COLO829 (cell line): ENCODE data around the gene PRKAB1.

Source experiments
- DNase-seq: peaks from one replicate; pipeline ENCODE4 v3.0.0; 2012; ENCODE audit warnings: low spot score

Gene PRKAB1

DNA sequence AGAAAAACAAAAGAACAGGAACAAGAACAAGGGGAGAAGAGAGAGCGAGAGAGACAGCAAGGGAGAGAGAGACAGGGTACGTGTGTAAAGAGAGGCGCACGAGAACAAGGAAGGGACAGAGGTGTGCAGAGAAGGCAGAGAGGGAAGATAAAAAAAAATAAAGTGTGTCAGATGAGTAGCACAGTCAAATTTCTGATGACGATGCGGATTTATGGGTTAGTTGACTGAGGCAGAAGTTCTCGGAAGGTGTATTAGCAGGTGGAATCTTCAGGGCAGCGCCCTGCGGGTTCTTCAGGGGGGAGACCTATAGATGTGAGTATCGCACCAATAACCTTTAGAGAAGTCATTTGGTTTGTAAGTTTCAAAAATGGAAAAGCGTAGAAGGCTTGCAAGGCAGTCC lies 44.8 kb downstream of the PRKAB1 start:
- DNase-seq = no peak

DNA sequence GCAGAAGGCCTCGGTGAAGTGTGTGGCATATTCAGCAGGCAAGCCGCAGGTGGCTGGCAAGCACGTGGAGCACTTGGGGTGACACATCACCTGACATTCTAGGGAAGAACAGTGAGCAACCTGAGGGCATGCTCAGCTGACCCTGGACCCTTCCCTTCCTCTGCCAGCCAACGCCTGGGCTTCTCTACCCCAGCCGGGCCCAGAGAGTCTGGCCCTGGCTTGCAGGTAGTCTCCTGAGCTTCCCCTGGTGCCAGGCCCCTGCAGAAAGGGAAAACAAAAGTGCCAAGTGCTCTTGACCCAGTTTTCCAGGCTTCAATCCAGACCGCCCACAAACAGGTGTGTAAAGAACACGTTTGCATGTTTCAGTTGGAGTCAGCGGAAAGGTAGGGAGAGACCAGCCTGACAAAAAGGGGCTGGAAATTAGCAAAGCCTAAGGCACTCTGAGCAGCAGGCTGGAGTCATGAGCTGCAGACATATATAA lies 45.7 kb downstream of the PRKAB1 start:
- DNase-seq = no peak

DNA sequence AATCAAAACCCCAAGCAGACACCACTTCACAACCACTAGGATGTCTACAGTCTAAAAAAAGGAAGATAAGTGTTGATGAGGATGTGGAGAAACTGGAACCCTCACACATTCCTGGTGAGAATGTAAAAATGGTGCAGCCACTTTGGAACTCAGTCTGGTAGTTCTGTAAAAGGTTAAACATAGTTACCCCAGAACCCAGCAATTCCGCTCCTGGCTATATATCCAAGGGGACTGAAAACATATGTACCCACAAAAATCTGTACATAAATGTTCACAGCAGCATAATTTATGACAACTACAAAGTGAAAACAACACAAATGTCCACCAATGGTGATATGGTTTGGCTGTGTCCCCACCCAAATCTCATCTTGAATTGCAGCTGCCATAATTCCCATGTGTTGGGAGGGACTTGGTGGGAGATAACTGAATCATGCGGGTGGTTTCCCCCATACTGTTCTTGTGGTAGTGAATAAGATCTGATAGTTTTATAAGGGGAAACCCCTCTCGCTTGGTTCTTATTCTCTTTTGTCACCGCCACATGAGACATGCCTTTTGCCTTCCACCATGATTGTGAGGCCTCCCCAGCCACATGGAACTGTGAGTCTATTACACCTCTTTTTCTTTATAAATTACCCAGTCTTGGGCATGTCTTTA lies 46.8 kb downstream of the PRKAB1 start:
- no peak for DNase-seq

DNA sequence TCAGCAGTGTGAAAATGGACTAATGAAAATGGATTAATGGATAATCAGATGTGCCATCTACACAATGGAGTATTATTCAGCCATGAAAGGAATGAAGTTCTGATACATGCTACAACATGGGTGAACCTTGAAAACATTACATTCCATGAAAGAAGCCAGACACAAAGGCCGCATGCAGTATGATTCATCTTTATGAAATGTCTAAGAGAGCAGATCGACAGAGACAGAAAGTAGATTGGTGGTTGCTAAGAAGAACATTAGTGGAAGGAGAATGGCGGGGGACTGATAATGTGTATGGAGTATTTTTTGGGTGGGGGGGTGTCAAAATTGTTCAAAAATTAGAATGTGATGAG lies 47.3 kb downstream of the PRKAB1 start:
- no peak for DNase-seq

DNA sequence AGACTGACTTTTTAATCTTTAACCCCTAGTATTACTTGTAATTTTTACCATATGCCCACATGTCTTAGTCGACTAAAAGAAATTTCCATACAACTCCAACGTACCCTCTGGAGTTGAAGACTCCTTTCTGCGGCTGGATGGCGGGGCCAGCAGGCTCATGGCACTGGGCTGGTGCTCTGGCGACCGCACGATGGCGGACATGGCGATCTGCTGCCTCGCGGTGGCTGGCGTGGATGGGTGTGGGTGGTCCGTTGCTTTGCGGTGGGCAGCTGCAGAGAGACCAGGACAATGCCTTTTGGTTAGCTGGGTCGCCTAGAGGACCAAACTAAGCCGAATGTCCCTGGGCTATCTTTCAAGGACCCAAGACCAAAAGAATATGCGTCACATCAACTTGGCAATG lies 50.2 kb downstream of the PRKAB1 start:
- no peak for DNase-seq

DNA sequence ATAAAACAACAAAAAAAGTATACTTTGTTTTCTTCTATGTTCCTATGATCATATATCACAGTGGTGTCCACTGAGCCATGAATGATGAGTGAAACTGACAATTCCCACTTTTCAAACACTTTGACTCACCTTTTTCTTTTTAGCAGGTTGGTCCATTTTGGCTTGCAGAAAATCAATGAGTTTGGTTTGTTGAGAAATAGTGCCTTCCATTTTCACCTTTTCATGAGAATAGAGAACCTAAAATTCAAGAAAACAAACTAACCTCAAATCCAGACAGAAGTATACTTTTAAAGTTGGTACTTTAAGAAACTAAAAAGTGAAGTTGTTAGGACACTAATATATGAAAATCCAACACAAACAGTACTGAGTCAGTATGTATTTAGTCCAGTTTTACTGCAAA lies 52.4 kb downstream of the PRKAB1 start:
- no peak for DNase-seq

DNA sequence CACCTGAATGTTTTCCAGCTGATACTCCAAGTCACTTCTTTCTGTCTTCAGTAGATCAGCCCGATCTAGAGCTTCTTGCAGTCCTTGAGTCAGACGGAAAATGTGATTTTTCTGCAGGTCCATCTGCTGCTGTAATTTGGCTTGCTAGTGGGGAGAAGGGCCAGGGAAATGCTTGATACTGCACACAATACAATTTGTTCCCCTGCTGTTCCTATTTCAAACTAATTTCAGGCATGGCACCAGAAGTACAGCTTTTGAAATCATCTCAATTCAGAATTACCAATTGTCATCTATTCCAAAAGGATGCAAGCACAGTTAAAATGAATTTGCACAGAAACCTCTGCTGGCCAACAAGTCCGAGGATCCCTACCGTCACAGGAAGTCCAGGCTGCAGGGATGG lies 53.4 kb downstream of the PRKAB1 start:
- DNase-seq = no peak

DNA sequence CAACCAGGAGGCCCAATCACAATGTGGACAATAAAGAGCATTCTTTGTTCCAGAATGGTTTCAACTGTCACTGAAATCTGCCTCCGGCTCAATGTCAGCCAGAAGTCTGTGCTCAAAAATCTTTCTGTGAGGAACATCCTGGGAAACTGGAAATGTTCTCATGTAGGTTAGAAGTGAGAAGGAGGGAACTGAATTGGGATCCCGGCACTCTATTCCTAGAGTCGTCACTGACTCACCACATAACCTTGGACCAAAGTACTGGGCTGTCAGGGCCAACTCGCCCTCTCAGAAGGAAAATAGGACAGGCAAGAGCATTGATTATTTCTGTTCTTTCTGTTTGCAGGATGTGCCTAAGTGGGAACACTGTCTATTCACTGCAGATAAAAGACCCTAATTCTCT lies 57.6 kb downstream of the PRKAB1 start:
- no peak for DNase-seq

DNA sequence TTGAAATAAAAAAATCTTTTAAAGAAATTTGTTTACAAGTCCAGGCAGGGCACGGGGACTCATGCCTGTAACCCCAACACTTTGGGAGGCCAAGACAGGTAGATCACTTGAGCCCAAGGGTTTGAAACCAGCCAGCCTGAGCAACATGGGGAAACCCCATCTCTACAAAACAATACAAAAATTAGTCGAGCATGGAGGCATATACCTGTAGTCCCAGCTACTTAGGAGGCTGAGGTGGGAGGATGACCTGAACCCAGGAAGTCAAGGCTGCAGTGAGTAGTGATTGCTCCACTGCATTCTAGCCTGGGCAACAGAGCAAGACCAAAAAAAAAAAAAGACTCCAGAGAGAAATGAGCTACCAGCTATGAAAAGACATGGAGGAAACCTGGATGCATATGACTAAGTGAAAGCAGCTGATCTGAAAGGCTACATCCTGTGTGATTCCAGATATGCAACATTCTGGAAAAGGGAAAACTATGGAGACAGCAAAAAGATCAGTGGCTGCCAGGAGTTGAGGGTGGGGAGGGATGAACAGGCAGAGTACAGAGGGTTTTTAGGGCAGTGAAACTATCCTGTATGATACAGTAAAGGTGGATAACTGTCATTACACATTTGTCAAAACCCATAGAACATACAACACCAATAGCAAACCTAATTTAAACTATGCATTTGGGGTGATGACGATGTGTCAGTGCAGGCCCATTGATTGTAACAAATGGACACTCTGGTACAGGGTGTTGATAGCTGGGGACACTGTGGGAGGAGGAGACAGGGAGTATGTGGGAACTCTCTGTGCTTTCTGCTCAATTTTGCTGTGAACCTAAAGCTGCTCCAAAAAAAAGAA lies 59.9 kb downstream of the PRKAB1 start:
- DNase-seq = no peak

DNA sequence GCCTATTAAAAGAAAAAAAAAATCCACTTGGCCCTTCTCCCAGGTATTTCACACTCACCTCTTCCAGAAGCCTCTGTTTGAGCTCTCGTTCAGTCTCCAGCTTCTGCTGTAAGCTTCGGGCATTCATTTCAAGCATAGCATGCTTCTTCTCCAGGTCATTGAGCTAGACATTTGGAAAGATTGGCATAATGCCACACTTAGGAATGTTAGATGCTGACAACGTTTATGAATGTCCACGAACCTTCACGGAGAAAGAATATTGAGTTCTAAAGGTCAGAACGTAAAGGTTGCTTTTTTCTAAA lies 60.5 kb downstream of the PRKAB1 start:
- DNase-seq = no peak

DNA sequence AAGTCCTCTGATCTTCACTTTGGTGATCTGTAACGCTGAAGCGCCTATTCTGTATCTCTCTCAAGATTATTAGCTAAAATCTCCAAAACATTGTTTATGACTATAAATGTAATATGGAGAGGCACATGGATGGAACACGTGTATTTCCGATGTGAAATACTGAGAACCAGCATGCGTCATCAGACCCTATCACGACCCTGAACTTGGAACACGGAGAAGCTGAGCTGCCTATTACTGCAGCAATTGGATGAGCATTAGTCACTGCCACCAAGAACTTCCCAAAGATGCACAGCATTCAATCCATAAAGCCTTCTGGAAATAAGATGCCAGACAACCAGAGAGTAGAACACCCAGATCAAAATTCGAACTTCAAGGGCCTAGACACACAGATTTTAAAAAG lies 61.9 kb downstream of the PRKAB1 start:
- DNase-seq = no peak

DNA sequence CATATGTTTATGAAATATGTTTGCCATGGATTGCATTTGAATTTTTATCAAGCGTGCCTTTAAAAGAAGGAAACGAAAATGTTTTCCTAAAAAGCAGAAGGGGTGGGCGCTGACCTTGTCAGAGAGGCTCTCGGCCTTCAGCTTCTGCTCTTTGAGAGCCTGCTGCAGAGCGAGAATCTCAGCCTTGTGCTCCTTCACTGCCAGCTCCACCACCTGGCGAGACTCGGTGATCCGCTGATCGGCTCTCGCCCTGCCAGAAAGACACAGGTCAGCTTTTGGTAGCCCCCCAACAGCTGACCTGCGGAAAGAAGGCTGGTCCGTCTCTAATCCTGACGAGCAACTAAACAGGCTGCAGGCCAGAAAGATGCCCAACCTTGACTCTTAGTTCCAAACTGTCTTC lies 62.4 kb downstream of the PRKAB1 start:
- DNase-seq = no peak
